ENCODE measurements around the gene GALNT16. TPM values are rescaled to one million over a fixed set of nuclear protein-coding genes. Genes with fewer than 3 reads are reported as not detected.

The GALNT16 gene
- total and polyA plus RNA-seq, 2 donors (not counting 3 experiments of a cell fraction or from before 2014, with no cell fraction given) = 0.39 to 0.49 TPM

GRCh38 chr14:69270097-69270496 lies 10.1 kb downstream of the GALNT16 start:
- Histone ChIP-seq H3K4me3 (replicated peaks in 1 of 3; ENCODE audit: insufficient read depth in 1 of 3, low read depth in 1 of 3, low read length in 3 of 3) (no peak overlapping the region), H2AFZ (ENCODE audit: low read depth, low read length) (no peak overlapping the region), H3K27ac (ENCODE audit: insufficient read depth, low read depth, low read length) (no peak overlapping the region), H3K9me1 (replicated peaks; ENCODE audit: control insufficient read depth, extremely low read depth, insufficient read depth, low read length) (no peaks in the 10 kb centered on the region), H3K4me1 (ENCODE audit: control insufficient read depth, extremely low read depth, insufficient read depth, low read length) (peaks cover 8% of the 10 kb centered on the region), H3K4me2 (ENCODE audit: insufficient read depth, low read length) (no peak overlapping the region), H3K9me3 (replicated peaks; ENCODE audit: control insufficient read depth, insufficient read depth, low read length) (no peaks in the 10 kb centered on the region), H3K27me3 (ENCODE audit: control insufficient read depth in 2 of 2, insufficient read depth in 2 of 2, low read length in 2 of 2) (peaks cover 16% of the 10 kb centered on the region in 2 experiments), H4K20me1 (replicated peaks; ENCODE audit: control insufficient read depth, extremely low read depth, insufficient read depth, low read length) (no peaks in the 10 kb centered on the region), H3K79me2 (ENCODE audit: control insufficient read depth, insufficient read depth, low read length) (no peaks in the 10 kb centered on the region), H3K9ac (replicated peaks; ENCODE audit: extremely low read depth, insufficient read depth, low read length) (no peak overlapping the region), H3K36me3 (ENCODE audit: control insufficient read depth in 2 of 2, extremely low read depth in 1 of 2, insufficient read depth in 2 of 2, low read length in 2 of 2) (no peaks in the 10 kb centered on the region)
- TF ChIP-seq MAX (IDR thresholded peaks at IDR 0.05; ENCODE audit: insufficient read depth, insufficient read length) (no peak), MYC (IDR thresholded peaks at IDR 0.05; ENCODE audit: low read depth, low read length) (no peak), POLR2AphosphoS5 (IDR thresholded peaks at IDR 0.05; ENCODE audit: insufficient read depth, low read depth, low read length) (no peak), POLR2A (IDR thresholded peaks at IDR 0.05; ENCODE audit: low read depth, low read length) (no peak), JUN (IDR thresholded peaks at IDR 0.05; ENCODE audit: borderline replicate concordance, insufficient read depth, insufficient read length, low read depth) (no peak), EZH2 (IDR thresholded peaks at IDR 0.05; ENCODE audit: borderline replicate concordance, low read depth, low read length, severe bottlenecking) (no peak), FOS (IDR thresholded peaks at IDR 0.05; ENCODE audit: borderline replicate concordance, insufficient read depth, low read length) (no peak), GATA2 (IDR thresholded peaks at IDR 0.05; ENCODE audit: insufficient read depth, insufficient read length, low read depth, low read length) (no peak), CTCF (IDR thresholded peaks at IDR 0.05; ENCODE audit: extremely low read depth in 1 of 2, insufficient read depth in 1 of 2, low read depth in 1 of 2, low read length in 2 of 2) (no peak)
- dilution Hi-C loops (cut with MboI; ENCODE audit: extremely low pct_ligation_motif_present, low sequenced_read_pairs) = no loop called here
- FAIRE-seq (no peak), DNase-seq (ENCODE audit: low read depth, low spot score) (no peak)
- ChIA-PET CTCF (interaction anchor here (1.0 kb wide), 1 partner anchor 9 kb away, joined by 4 read pairs; no protein-coding TSS in a partner anchor), POLR2A (no interaction called here)
- intact Hi-C loops (cut with micrococcal nuclease) = no loop called here
- no TSS peak for BruUV-seq (replicated peaks)

Data from endothelial cell of umbilical vein (primary cell).